A673 (cell line): Measurements from ENCODE around the gene WHRN. TPM values are rescaled to one million over a fixed set of nuclear protein-coding genes. Genes with fewer than 3 reads are reported as not detected.

Experiments used
- BruUV-seq: library from RNA; stranded (reverse); fragments of 400-500 nt; replicated peaks from 2 replicates; lab custom pipeline; 2021; lab: Mats Ljungman, UMichigan
- CTCF ChIA-PET: fragments of 300-600 bp; sonication (Branson Sonifier 250); formaldehyde crosslinking; loops from one replicate; lab custom pipeline; 2022; ENCODE audit warnings: antibody characterized with exemption; lab: Charles Lee
- POLR2A ChIA-PET: fragments of 300-600 bp; sonication (Branson Sonifier 250); formaldehyde crosslinking; loops from one replicate; lab custom pipeline; 2022; ENCODE audit warnings: antibody characterized with exemption; ENCODE audit not compliant: low non-redundant PET; lab: Charles Lee
- DNase-seq: peaks from one replicate; pipeline ENCODE4 v3.0.0-alpha.2; 2015; ENCODE audit warnings: low spot score
- H3K27ac ChIP-seq: fragments of 200-600 bp; sonication (generic); 2 replicates; pipeline ENCODE4 v1.5.1; 2016; ENCODE audit warnings: mixed run types, low read depth, mild to moderate bottlenecking, mixed read lengths, antibody characterized with exemption, low read length; ENCODE audit not compliant: poor library complexity, severe bottlenecking
- H3K27me3 ChIP-seq: fragments of 200-600 bp; sonication (generic); replicated peaks from 2 replicates; pipeline ENCODE4 v1.6.1; 2017; ENCODE audit warnings: mixed run types, low read depth, mild to moderate bottlenecking, mixed read lengths, antibody characterized with exemption, low read length; ENCODE audit not compliant: insufficient read depth, poor library complexity
- H3K36me3 ChIP-seq: fragments of 200-600 bp; sonication (generic); 2 replicates; pipeline ENCODE4 v1.6.1; 2016; ENCODE audit warnings: mixed run types, mild to moderate bottlenecking, mixed read lengths, antibody characterized with exemption, low read length; ENCODE audit not compliant: insufficient read depth, poor library complexity, severe bottlenecking
- H3K4me1 ChIP-seq: fragments of 200-600 bp; sonication (generic); 2 replicates; pipeline ENCODE4 v1.6.1; 2017; ENCODE audit warnings: mixed run types, mild to moderate bottlenecking, mixed read lengths, antibody characterized with exemption, low read length; ENCODE audit not compliant: insufficient read depth, poor library complexity, severe bottlenecking
- H3K4me3 ChIP-seq: fragments of 200-600 bp; sonication (generic); 2 replicates; pipeline ENCODE4 v1.5.1; 2016; ENCODE audit warnings: low read depth, mixed run types, mild to moderate bottlenecking, mixed read lengths, low read length; ENCODE audit not compliant: poor library complexity, severe bottlenecking
- H3K9me3 ChIP-seq: fragments of 200-600 bp; sonication (generic); 2 replicates; pipeline ENCODE4 v1.6.1; 2016; ENCODE audit warnings: mixed run types, low read depth, mild to moderate bottlenecking, mixed read lengths, antibody characterized with exemption, low read length; ENCODE audit not compliant: poor library complexity, severe bottlenecking
- EZH2 ChIP-seq: fragments of 200-600 bp; sonication (generic); IDR thresholded peaks from 2 replicates; pipeline ENCODE4 v1.6.1; 2017; ENCODE audit warnings: borderline replicate concordance, low read depth, mild to moderate bottlenecking, mixed read lengths, antibody characterized with exemption, low read length; ENCODE audit not compliant: poor library complexity, severe bottlenecking
- intact Hi-C: fragments of 100-400 bp; cut with micrococcal nuclease; formaldehyde crosslinking; loops from one replicate; pipeline ENCODE4 v1.10.0; 2022; ENCODE audit not compliant: unreplicated experiment
- total RNA-seq: library from RNA; stranded (reverse); gene quantifications from 2 replicates; pipeline ENCODE4 v1.2.3, GENCODE V29; 2021
- TF ChIP-seq, protein P1 (sequence below): fragments of 300-800, 200-600 bp; sonication (generic); conservative IDR thresholded peaks from 2 replicates; pipeline ENCODE4 v1.5.1; 2017; ENCODE audit warnings: low read depth, mild to moderate bottlenecking, antibody characterized with exemption, low read length, moderate library complexity, mixed read lengths

Gene WHRN
- total RNA-seq, 1 experiment from 2014 or later, result 9.1 TPM

- ChIA-PET CTCF (no interaction called here), POLR2A (no interaction called here)
- H3K27me3 ChIP-seq, result peaks cover 22% of the 10 kb centered on the region
These were observed 41.6 kb upstream of the WHRN start for GRCh38 chr9:114546851-114547250.

GRCh38 chr9:114545055-114545454 is 39.8 kb upstream of the WHRN start:
- no peak overlapping the region for H3K4me3 ChIP-seq
- BruUV-seq, result no TSS peak
- no peaks in the 10 kb centered on the region for H3K4me1 ChIP-seq
- H3K36me3 ChIP-seq, result no peaks in the 10 kb centered on the region
- no peak for DNase-seq
- no peak overlapping the region for H3K27ac ChIP-seq
- TF ChIP-seq, protein P1, sequence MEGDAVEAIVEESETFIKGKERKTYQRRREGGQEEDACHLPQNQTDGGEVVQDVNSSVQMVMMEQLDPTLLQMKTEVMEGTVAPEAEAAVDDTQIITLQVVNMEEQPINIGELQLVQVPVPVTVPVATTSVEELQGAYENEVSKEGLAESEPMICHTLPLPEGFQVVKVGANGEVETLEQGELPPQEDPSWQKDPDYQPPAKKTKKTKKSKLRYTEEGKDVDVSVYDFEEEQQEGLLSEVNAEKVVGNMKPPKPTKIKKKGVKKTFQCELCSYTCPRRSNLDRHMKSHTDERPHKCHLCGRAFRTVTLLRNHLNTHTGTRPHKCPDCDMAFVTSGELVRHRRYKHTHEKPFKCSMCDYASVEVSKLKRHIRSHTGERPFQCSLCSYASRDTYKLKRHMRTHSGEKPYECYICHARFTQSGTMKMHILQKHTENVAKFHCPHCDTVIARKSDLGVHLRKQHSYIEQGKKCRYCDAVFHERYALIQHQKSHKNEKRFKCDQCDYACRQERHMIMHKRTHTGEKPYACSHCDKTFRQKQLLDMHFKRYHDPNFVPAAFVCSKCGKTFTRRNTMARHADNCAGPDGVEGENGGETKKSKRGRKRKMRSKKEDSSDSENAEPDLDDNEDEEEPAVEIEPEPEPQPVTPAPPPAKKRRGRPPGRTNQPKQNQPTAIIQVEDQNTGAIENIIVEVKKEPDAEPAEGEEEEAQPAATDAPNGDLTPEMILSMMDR, result no peak
- TF ChIP-seq EZH2, result no peak
- intact Hi-C loops, result no loop called here
- ChIA-PET POLR2A (no interaction called here), CTCF (no interaction called here)
- H3K27me3 ChIP-seq, result peaks cover 22% of the 10 kb centered on the region
- H3K9me3 ChIP-seq, result no peaks in the 10 kb centered on the region

More at GRCh38 chr9:114546851-114547250, 41.6 kb upstream of the WHRN start:
- no TSS peak for BruUV-seq
- no peak for TF ChIP-seq EZH2
- TF ChIP-seq, protein P1, result no peak
- H3K9me3 ChIP-seq, result no peaks in the 10 kb centered on the region
- H3K27ac ChIP-seq, result no peak overlapping the region
- intact Hi-C loops, result no loop called here
- no peak overlapping the region for H3K4me3 ChIP-seq
- no peak for DNase-seq
- H3K4me1 ChIP-seq, result no peaks in the 10 kb centered on the region
- H3K36me3 ChIP-seq, result no peaks in the 10 kb centered on the region

DNA sequence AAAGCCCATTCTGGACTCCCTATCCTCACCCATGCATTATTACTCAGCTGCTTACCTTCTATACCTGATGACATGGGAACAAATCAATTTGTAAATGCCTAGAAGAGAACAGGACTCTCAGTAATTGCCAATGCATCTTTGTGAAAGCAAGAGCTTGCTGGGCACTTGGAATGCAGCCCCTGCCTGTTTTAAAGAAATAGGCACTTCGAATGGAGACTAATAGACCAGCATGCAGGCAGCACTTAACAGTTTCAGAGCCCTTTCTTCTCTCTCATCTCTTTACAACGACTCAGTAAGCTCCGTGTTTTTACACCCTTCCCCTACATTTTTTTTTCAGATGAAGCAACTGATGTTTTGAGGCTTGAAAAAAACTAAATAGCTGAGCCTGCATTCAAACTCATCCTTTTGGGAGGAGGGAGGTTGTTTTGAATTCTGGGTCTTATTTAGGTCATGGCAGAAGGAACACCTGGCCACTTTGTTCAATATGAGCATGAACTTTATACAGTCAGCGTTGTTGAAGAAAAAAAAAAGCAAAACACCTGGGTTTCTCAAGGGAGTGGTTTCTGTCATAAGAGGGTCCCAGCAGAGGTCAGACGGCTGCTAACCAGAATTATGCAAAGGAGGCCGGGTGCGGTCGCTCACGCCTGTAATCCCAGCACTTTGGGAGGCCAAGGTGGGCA is 34.6 kb upstream of the WHRN start:
- peaks cover 4% of the 10 kb centered on the region for H3K9me3 ChIP-seq
- no peaks in the 10 kb centered on the region for H3K36me3 ChIP-seq
- H3K27me3 ChIP-seq, result no peaks in the 10 kb centered on the region
- POLR2A ChIA-PET, result interaction anchor here (0.7 kb wide), 1 partner anchor 945 kb away, joined by 3 read pairs; no protein-coding TSS in a partner anchor
- H3K4me1 ChIP-seq, result no peaks in the 10 kb centered on the region
- CTCF ChIA-PET, result no interaction called here
- no peak overlapping the region for H3K27ac ChIP-seq
- DNase-seq, result no peak
- intact Hi-C loops, result no loop called here
- BruUV-seq, result no TSS peak
- TF ChIP-seq EZH2, result no peak
- TF ChIP-seq, protein P1, result no peak
- no peak overlapping the region for H3K4me3 ChIP-seq
